HG03457 (cell line): Measurements from ENCODE around the gene KIF2A.

Experiments
- ATAC-seq: cut with Tn5 transposase; IDR thresholded peaks from one replicate; pipeline ENCODE4 v1.9.1; 2021; ENCODE audit warnings: moderate number of reproducible peaks; ENCODE audit not compliant: unreplicated experiment

KIF2A gene

GRCh38 chr5:62327138-62328053 lies 21.4 kb downstream of the KIF2A start:
- no peak for ATAC-seq

- ATAC-seq = no peak
These were observed 22.9 kb downstream of the KIF2A start for GRCh38 chr5:62328772-62329491.

- no peak for ATAC-seq
These were observed 24.3 kb downstream of the KIF2A start for GRCh38 chr5:62330302-62330701.

GRCh38 chr5:62331921-62332320 lies 25.9 kb downstream of the KIF2A start:
- no peak for ATAC-seq

- no peak for ATAC-seq
These were observed 27.3 kb downstream of the KIF2A start for GRCh38 chr5:62333250-62333794.

- ATAC-seq = no peak
These were observed 28.1 kb downstream of the KIF2A start for GRCh38 chr5:62334082-62334481.

- no peak for ATAC-seq
These were observed 34.4 kb downstream of the KIF2A start for GRCh38 chr5:62340392-62340791.

- ATAC-seq = no peak
These were observed 35.0 kb downstream of the KIF2A start for GRCh38 chr5:62340979-62341378.

GRCh38 chr5:62341783-62342475 lies 35.9 kb downstream of the KIF2A start:
- no peak for ATAC-seq

- no peak for ATAC-seq
These were observed 36.5 kb downstream of the KIF2A start for GRCh38 chr5:62342476-62342837.

GRCh38 chr5:62343428-62343827 lies 37.4 kb downstream of the KIF2A start:
- ATAC-seq = no peak

- ATAC-seq = no peak
These were observed 40.7 kb downstream of the KIF2A start for GRCh38 chr5:62346748-62347147.

- no peak for ATAC-seq
These were observed 41.9 kb downstream of the KIF2A start for GRCh38 chr5:62347928-62348327.

- ATAC-seq = no peak
These were observed 42.9 kb downstream of the KIF2A start for GRCh38 chr5:62348723-62349481.

- ATAC-seq = peak; percentile 79
These were observed 48.2 kb downstream of the KIF2A start for GRCh38 chr5:62354028-62354874.

GRCh38 chr5:62362701-62363100 lies 56.7 kb downstream of the KIF2A start:
- no peak for ATAC-seq

GRCh38 chr5:62369039-62369438 lies 63.0 kb downstream of the KIF2A start:
- ATAC-seq = no peak

- ATAC-seq = no peak
These were observed 65.4 kb downstream of the KIF2A start for GRCh38 chr5:62371409-62371808.

GRCh38 chr5:62372600-62372999 lies 66.6 kb downstream of the KIF2A start:
- ATAC-seq = no peak

- ATAC-seq = no peak
These were observed 67.4 kb downstream of the KIF2A start for GRCh38 chr5:62373382-62373781.
